ENCODE results near the gene NEK7.

DNA sequence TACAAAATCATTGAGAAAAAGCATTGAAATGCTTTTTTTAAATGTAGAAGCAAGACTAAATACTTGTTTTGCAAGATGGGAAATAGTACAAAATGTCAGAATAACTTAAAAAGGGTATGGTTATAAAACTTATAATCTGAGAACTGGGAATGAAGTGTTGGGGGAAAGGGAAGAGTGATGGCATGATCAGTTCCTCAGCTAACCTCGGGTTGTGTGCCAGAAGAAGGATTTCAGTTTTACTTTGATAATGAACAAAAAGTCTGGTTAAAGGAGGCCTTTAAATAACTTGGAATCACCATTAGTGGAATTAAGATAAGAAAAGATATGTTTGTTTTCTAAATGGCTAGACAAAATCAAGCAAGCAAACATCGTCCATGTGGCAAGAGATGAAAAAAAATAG, 20.7 kb downstream of the NEK7 start:
- TF ChIP-seq, protein P1, sequence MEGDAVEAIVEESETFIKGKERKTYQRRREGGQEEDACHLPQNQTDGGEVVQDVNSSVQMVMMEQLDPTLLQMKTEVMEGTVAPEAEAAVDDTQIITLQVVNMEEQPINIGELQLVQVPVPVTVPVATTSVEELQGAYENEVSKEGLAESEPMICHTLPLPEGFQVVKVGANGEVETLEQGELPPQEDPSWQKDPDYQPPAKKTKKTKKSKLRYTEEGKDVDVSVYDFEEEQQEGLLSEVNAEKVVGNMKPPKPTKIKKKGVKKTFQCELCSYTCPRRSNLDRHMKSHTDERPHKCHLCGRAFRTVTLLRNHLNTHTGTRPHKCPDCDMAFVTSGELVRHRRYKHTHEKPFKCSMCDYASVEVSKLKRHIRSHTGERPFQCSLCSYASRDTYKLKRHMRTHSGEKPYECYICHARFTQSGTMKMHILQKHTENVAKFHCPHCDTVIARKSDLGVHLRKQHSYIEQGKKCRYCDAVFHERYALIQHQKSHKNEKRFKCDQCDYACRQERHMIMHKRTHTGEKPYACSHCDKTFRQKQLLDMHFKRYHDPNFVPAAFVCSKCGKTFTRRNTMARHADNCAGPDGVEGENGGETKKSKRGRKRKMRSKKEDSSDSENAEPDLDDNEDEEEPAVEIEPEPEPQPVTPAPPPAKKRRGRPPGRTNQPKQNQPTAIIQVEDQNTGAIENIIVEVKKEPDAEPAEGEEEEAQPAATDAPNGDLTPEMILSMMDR (conservative IDR thresholded peaks at IDR 0.05; ENCODE audit: low read depth, low read length) = no peak
- TF ChIP-seq EZH2phosphoT487 (IDR thresholded peaks at IDR 0.05; ENCODE audit: borderline replicate concordance, low read length) = no peak
- TF ChIP-seq EZH2 (IDR thresholded peaks at IDR 0.05; ENCODE audit: low read length, unreplicated experiment) = no peak

All from PC-3 (cell line).